ENCODE data around the gene PIM2. TPM values are rescaled to one million over a fixed set of nuclear protein-coding genes. Genes with fewer than 3 reads are reported as not detected.

PIM2 gene
- total RNA-seq, 2 donors from 2014 or later, result 2.3 to 7.9 TPM

- intact Hi-C loops (cut with DNase I), result no loop called here
- TF ChIP-seq CTCF (IDR thresholded peaks at IDR 0.05), result no peak
- no peak for TF ChIP-seq POLR2A (IDR thresholded peaks at IDR 0.05)
- H3K27ac ChIP-seq, result no peak overlapping the region
- peaks cover 0 to 5% of the 10 kb centered on the region in 2 donors for H3K36me3 ChIP-seq (replicated peaks in 1 of 2; ENCODE audit: insufficient read depth in 1 of 2, low read depth in 2 of 2)
- no peaks in the 10 kb centered on the region for H3K9me3 ChIP-seq
- no peaks in the 10 kb centered on the region for H3K27me3 ChIP-seq
- no peak for ATAC-seq
- H3K4me1 ChIP-seq, result peaks cover 21% of the 10 kb centered on the region
- 69 to 90% methylated on average over 4 of the region's 4 CpGs for WGBS, 2 donors
- H3K4me3 ChIP-seq, result no peak overlapping the region
- no peak for DNase-seq
These were observed 1.9 kb upstream of the PIM2 start for GRCh38 chrX:48920718-48921104.

DNA sequence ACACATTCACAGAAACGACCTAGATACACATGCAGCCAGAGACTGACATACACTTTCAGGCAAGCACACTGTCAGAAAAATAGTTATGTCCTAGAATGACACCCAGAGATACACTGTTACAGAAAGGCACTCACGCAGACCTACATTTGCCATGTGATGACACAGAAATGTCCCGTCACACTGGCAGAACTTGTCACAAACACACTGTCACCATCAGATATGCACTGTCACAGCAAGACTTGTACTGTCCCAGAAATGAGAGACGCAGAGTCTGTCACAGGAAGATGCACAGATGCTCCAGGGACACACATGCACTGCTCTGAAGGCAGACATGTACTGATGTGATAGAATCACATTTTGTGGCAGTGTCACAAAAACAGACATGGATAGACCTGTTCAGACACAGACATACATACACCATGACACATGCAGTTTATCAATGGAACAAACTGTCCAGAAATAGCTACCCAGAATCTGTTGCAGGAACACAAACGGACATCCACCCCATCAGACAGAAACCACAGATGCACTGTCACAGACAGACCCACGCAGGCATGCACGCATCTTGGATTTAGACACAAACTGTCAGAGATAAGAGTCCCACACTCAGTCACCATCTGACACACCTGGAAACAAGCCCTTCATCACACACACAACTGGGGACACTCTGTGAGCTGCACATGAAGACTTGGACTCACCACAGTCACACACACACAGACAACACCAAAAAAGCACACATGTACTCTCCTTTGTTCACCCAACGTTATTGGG, 1.3 kb upstream of the PIM2 start:
- peak overlapping the region in 3 of 4 donors; percentile 21 to 88 (median 85) for H3K27ac ChIP-seq
- no peak overlapping the region for H3K4me3 ChIP-seq
- DNase-seq (no peak), ATAC-seq (no peak)
- H3K27me3 ChIP-seq, result no peaks in the 10 kb centered on the region
- no peaks in the 10 kb centered on the region for H3K9me3 ChIP-seq
- TF ChIP-seq POLR2A (IDR thresholded peaks at IDR 0.05), result no peak
- no peak for TF ChIP-seq CTCF (IDR thresholded peaks at IDR 0.05)
- peaks cover 0 to 5% of the 10 kb centered on the region in 2 donors for H3K36me3 ChIP-seq (replicated peaks in 1 of 2; ENCODE audit: insufficient read depth in 1 of 2, low read depth in 2 of 2)
- 6 to 43% methylated on average over 2 to 8 of the region's 8 CpGs for WGBS, 2 donors
- peaks cover 21% of the 10 kb centered on the region for H3K4me1 ChIP-seq
- intact Hi-C loops (cut with DNase I), result no loop called here

- TF ChIP-seq POLR2A (IDR thresholded peaks at IDR 0.05) (no peak), CTCF (IDR thresholded peaks at IDR 0.05) (no peak)
- no peak for DNase-seq
- intact Hi-C loops (cut with DNase I), result no loop called here
- no peaks in the 10 kb centered on the region for H3K27me3 ChIP-seq
- H3K9me3 ChIP-seq, result no peaks in the 10 kb centered on the region
- H3K4me3 ChIP-seq, result no peak overlapping the region
- WGBS, 2 donors, result 1% methylated on average over 15 of the region's 15 CpGs; no CpG with 5 or more reads in 1 of the 2 donors
- H3K27ac ChIP-seq, result peak overlapping the region; percentile 21 to 88 (median 60)
- no peak for ATAC-seq
- H3K4me1 ChIP-seq, result peaks cover 21% of the 10 kb centered on the region
- H3K36me3 ChIP-seq (replicated peaks in 1 of 2; ENCODE audit: insufficient read depth in 1 of 2, low read depth in 2 of 2), result peaks cover 0 to 5% of the 10 kb centered on the region in 2 donors
These were observed 577 bp upstream of the PIM2 start for GRCh38 chrX:48919360-48919841.

- TF ChIP-seq POLR2A (IDR thresholded peaks at IDR 0.05) (no peak), CTCF (IDR thresholded peaks at IDR 0.05) (no peak)
- Histone ChIP-seq H3K36me3 (replicated peaks in 1 of 2; ENCODE audit: insufficient read depth in 1 of 2, low read depth in 2 of 2) (no peaks in the 10 kb centered on the region), H3K4me3 (peak overlapping the region in 1 of 2 donors; percentile 14), H3K4me1 (peaks cover 21% of the 10 kb centered on the region), H3K9me3 (no peaks in the 10 kb centered on the region), H3K27me3 (no peaks in the 10 kb centered on the region), H3K27ac (peak overlapping the region; percentile 36 to 88 (median 74))
- ATAC-seq (no peak), DNase-seq (no peak)
- WGBS, 2 donors, result 2% methylated on average over 17 of the region's 23 CpGs; no CpG with 5 or more reads in 1 of the 2 donors
- intact Hi-C loops (cut with DNase I), result no loop called here
These were observed 552 bp downstream of the PIM2 start for GRCh38 chrX:48918301-48918642.
